Neural cell (in vitro differentiated cells): ENCODE results near the gene BIRC2.

Experiments used
- EP300 ChIP-seq: fragments of 450-650 bp; conservative IDR thresholded peaks from 2 replicates; pipeline ENCODE4 v1.6.1; 2014; ENCODE audit warnings: antibody characterized with exemption, mild to moderate bottlenecking, moderate library complexity; ENCODE audit not compliant: poor library complexity, severe bottlenecking
- POLR2AphosphoS5 ChIP-seq: IDR thresholded peaks from 2 replicates; pipeline ENCODE4 v1.6.1; 2012
- TAF1 ChIP-seq: IDR thresholded peaks from 2 replicates; pipeline ENCODE4 v1.6.1; 2012; ENCODE audit warnings: low read depth

GRCh38 chr11:102389253-102389652 is 42.2 kb downstream of the BIRC2 start:
- TF ChIP-seq POLR2AphosphoS5 (no peak), TAF1 (no peak), EP300 (no peak)
